HG02885 (cell line): Measurements from ENCODE around the gene MRPL43.
"Not testable (repeated sequence)": the region's sequence is repeated elsewhere in the genome, so short reads cannot be mapped to it uniquely, and the experiment has no call there.

ENCODE experiments used
- ATAC-seq: cut with Tn5 transposase; IDR thresholded peaks from one replicate; pipeline ENCODE4 v1.9.1; 2021; ENCODE audit warnings: mild to moderate bottlenecking; ENCODE audit not compliant: unreplicated experiment, poor library complexity

The MRPL43 gene

DNA sequence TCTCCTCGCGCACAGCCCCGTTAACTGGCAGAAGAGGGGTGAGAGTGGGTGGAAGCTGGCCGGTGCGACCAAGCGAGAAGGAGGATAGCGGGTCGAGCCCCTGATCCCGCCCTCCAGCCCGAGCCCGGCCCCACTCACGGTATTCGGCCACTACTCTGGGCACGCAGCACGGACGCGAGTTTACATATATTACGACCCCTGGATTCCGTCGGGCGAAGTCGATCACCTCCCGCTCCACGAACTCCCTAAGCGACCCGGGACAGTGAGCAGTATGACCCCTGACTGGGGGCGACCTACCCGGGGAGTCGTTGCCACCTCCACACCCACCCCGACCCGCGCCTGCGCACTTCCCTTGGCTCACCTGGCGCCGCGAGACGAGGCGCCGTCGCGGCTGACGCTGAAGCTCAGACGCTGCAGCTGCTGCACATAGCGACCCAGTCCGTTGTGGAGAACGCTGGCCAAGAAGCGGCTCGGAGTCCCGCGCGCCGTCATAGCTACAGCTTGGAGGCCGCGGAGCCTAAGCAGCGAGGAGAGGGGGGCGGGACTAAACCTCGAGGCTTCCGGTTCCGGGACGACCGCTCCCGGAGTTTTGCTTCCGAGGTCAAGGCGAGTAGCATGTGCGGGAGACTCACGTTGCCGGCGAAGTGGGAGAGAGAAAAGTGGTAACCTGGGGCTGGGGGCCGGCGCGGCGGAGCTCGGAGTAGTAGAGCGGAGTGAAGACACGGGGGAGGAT lies at the start of gene MRPL43, which contains the start of gene TWNK:
MRPL43 (minus strand) TSS at position 546 of the 733 bp plus-strand sequence; CDS start at position 492, 54 bp downstream.
TWNK (plus strand) TSS at position 592 of the 733 bp plus-strand sequence. CDS start 668 bp downstream, outside the sequence.
- peak; percentile 85 for ATAC-seq

GRCh38 chr10:101036726-101037125 lies 49.4 kb upstream of the MRPL43 start:
- no peak for ATAC-seq

DNA sequence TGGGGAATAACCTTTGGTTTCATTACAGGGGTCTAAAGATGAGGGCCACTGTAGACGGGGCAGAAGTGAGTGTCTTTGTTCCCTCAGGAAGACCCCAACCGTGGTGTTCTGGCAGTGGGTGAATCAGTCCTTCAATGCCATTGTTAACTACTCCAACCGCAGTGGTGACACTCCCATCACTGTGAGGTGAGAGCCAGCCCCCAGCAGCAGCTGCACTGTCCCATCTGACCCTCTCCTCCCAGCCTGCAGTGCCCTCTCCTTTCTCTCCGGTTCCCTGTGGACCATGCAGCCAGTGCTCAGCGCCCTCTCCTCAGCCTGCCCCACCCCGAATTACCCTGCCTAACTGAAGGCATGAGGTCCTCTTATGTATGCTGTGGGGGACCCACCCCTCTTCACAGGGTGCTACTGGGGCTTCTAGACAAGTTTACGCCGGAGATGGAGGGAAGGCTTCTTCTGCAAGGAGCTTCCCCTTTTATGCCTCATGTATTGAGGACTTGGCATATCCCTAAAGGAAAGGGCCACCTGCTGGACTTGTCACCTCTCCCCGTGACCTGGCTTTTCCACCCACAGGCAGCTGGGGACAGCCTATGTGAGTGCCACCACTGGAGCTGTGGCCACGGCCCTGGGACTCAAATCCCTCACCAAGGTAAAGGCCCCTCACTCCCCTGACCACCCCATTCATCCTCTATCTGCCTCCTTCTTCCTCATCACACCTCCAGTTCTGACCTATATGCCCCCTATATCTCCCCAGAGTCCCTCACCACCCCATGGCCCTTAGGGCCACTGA lies 48.8 kb upstream of the MRPL43 start:
- ATAC-seq = no peak

GRCh38 chr10:101035314-101035713 lies 48.0 kb upstream of the MRPL43 start:
- ATAC-seq = no peak

DNA sequence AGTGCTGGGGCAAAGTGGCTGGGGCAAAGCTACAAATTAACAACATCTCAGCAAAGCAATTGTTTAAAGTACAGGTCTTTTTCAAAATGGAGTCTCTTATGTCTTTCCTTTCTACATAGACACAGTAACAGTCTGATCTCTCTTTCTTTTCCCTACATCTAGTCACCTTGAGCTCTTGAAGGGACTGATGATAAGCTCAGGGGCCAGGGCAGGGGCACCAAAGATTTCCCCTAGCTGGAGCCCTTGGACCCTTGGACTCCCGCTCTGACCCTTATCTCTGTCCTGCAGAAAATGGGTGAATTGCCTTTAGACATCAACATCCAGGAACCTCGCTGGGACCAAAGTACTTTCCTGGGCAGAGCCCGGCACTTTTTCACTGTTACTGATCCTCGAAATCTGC lies 47.1 kb upstream of the MRPL43 start:
- ATAC-seq = not testable (repeated sequence)

DNA sequence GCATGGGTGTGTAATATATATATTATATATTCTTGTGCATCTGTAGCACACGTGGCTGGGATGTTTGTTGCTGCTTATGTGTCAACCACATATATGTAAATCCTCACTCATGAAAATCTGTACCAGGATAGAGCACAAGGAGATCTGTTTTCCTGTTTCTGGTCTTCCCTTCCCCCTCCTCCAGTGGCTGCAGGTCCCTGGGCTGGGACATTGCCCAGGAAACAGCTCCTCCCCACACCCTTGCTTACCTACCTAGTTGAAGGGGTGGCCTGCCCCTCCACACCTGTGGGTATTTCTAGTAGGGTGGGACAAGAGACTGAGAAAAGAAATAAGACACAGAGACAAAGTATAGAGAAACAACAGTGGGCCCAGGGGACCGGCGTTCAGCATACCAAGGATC lies 46.0 kb upstream of the MRPL43 start:
- ATAC-seq = no peak

- ATAC-seq = peak; percentile 15
Measured at GRCh38 chr10:101032637-101033224, 45.4 kb upstream of the MRPL43 start.

DNA sequence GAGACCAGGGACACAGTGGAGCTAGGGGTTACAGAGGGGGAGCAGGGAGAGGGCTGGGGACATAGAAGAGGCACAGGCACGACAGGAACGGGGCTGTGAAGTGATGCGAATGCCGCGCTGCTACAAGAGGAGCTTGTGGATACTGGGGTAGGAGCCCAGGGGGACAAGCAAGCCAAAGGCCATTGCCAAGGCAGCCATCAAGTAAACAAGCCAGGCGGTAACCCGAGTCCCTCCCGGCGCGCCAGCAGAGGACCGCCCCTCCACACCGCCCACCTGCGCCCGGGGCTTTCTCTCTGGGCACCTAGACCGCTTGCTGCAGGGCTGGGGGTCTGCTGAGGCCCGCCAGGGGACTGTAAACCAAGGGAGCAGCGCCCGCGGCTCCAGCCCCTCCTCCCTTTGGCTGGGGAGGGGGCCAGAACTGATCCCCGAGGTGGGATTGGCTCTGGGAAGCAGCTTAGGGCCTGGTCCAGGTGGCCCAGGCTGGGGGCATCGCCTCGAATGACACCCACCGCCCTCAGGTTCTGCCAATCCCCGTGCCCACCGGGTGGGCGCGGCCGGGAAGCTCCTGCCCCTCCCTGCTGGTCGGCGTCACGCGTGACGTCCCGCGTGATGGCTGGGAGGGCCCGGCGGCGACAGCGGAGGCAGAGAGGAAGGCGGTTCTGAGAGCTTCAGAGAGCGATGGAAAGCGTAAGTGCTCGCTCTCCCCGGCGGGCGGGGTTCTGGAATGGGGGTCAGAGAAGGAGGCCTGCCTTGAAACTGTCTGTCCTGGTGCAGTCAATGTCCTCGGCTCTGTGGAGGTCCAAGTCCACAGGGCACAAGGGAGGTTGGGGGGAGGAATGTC lies 44.7 kb upstream of the MRPL43 start:
- ATAC-seq = peak; percentile 43

DNA sequence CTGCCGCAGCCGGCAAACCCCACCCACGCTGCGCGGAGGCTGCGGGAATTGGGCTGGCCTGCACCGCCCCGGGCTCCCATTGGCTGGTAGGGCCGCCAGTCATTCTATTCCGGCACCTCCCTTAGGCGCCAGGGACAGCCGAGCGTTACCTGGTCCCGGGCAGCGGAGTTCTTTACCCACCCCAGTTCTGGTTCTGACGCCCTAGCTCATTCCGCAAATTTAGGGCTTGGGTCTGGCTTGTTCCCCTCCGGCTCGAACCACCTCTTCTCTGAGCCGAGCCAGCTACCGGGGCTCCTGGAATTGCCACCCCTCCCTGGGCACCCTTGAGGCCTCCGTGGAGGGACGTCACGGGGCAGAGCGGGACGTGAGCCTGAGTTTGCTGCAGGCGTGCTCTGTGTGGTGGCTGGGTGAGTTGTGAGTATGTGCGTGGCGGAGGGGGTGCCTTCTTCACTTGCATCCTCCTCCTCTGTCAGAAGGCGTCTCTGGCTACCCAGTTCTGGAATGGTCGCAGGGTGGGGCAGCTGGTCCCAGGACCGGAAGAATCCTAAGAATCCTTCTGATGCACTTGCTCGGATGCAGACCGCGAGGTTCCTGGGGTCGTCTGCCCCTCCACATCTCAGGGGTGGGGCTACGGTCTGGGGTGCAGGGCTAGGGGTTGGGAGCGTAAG lies 44.0 kb upstream of the MRPL43 start, which contains the start of the genes PDZD7 and SFXN3:
PDZD7 (minus strand) TSS at position 2 of the 668 bp plus-strand sequence. CDS start 910 bp downstream, outside the sequence.
SFXN3 (plus strand) TSS at position 107 of the 668 bp plus-strand sequence. CDS start 3,461 bp downstream, outside the sequence.
- ATAC-seq = peak; percentile 94

- ATAC-seq = no peak
Measured at GRCh38 chr10:101030496-101031127, 43.3 kb upstream of the MRPL43 start.

DNA sequence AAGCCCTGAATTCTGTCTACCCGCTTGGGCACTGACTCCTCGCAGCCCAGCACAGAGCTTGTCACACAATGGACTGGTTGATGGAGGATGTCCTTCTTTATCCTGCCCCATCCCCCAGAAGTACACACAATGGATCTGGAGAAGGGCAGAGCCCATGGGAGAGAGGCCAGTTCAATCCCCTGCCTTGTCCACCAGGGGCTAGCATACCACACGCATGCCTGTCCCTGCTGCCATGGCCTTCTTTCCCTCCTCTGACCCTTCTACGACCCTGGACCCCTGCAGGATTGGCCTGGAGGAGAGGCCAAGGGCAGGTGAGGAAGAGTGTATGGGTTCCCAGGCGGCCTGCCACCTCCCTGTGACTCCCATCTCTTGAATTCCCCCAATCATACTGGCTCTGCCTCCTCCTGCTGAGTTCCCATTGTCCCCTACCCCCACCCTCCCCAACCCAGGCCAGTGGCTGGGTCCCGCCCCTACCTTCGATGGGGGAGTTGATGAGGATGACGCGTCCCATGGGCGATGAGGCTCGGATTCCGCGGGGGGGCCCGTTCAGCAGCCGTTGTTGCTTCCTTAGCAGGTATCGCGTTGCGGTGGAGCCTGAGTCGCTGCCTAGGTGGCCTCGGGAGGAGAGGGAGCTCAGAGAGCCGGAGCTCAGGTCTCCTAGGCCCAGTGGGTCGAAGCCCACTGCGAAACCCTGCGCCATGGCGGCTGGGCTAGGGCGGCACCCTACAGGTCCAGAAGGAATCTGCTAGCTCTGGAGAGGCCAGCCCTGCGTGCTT lies 42.4 kb upstream of the MRPL43 start:
- no peak for ATAC-seq

DNA sequence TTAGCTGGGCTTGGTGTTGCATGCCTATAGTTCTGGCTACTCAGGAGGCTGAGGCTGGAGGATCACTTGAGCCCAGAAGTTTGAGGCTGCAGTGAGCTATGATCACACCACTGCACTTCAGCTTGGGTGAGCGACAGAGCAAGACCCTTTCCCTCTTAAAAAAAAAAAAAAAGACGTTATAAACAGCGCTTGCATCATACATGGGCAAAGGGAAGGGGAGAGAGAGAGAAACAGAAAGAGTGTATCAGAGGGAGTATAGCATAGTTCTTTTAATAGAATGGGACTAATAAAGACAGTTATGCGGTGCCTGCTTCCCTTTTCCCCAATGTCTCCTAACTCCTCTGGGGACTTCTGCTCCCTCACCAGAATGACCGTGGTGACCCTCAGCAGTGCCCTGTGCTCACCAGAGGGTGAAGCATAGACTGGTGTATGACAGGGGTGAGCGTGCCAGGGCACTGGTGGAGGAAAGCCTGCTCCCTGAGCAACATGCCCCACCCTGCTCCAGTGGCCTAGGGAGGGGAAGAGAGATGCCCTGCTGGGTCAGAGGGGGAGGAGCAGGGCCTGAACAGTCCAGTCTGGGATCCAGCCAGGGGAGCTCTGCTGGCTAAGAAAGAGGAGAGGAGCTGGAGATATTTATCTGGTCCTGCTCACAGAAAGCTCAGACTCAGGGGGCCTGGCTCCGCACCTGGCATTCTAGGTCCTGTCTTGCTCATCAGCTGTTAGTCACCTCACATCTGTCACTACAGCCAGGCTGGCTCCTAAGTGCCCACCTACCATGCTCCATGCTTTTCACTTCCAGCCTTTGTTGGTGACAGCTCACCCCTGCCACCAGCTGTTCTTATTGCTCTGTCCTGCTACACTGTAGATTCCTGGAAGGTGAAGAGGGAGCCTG lies 41.4 kb upstream of the MRPL43 start:
- ATAC-seq = no peak

DNA sequence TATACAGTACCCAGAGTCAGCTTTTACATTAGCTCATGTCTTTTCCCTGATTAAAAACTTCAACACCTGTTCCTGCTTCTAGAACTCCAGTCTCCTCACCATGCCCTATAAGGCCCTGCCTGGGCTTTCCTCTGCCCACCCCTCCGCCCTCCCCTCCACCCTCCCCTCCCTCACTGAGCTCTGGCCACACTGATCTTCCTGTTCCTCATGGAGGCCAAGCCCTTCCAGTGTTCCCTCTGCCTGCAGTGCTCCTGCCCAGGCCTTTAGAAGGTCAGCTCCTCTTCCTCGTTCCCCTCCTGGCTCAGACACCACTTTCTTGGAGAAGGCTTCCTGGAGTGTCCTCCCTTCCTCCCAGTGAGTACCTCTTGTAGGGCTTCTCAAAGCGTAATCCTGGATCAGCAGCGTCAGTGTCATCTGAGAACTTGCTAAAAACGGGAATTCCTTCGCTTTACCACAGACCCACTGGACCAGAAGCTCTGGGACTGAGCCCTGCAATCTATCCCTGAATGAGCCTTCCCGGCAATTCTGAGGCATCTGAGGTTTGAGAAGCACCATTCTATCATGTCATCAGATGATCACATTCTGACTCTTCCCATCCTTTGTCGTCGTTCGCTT lies 39.9 kb upstream of the MRPL43 start:
- no peak for ATAC-seq

DNA sequence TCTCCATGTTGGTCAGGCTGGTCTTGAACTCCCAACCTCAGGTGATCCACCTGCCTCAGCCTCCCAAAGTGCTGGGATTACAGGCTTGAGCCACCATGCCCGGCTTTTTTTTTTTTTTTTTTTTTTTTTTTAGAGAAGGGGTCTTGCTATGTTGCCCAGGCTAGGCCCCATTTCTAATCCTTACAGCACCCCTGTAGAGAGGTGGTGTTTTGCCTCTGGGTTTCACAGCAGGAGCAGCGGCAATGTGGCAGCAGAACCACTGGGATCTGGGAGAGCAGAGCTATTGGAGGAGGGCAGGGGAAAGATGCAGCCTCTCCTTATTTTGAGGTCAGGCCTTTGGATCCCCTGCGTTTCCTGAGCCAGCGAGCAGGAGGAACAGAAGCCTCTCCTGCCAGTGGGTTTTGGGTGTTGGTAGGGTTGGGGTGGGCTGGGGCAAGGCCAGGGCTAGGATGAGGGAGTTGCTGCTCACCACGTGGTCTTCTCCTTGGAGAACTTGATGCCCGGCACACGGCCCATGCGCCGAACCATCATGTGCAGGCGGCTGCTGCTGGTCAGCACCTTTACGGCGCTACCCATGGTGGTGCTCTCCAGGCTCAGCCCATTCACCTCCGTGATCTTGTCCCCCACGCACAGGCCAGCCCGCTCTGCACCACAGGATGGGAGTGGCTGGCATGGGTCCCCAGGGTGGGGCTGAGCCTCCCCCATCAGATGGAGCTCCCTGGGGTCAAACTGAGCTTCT lies 35.8 kb upstream of the MRPL43 start:
- ATAC-seq = no peak

DNA sequence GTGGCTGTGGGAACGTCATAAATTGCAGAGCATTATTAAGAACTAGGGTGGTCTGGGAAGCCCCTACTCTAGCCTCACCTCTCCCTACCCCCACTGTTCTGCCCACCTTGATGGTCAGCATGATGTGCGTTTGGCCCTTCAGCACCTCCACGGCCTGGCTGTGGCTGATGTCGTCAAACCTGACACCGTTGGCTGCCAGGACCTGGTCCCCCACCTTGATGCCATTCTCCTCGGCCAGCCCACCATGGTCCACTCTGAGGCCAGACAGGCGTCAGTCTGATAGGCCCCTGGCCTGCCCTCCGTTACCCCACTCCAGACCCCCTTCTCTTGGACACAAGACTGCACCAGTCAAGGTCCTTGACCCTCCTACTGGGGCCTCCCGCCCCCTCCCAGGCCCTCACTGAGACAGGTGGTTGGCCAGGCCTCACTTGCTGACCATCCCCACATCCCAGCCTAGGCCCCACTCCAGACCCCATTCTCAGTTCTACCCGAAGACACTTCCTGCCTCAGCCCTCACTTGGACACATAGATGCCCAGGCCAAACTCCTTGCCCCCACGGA lies 34.5 kb upstream of the MRPL43 start:
- ATAC-seq = no peak

- no peak for ATAC-seq
Measured at GRCh38 chr10:101021239-101021638, 33.9 kb upstream of the MRPL43 start.
